ENCODE data around the gene TMEM167A. TPM values are rescaled to one million over a fixed set of nuclear protein-coding genes. Genes with fewer than 3 reads are reported as not detected.
"Not testable (repeated sequence)": the region's sequence is repeated elsewhere in the genome, so short reads cannot be mapped to it uniquely, and the experiment has no call there.

The TMEM167A gene
- polyA plus RNA-seq, 4 donors = 100 to 144 (median 138) TPM

GRCh38 chr5:83092619-83093018, 15.4 kb upstream of the TMEM167A start:
- DNase-seq (ENCODE audit: low read depth in 4 of 4, low spot score in 3 of 4) = no peak

GRCh38 chr5:83090169-83090568, 13.0 kb upstream of the TMEM167A start:
- no peak for DNase-seq (ENCODE audit: low read depth in 4 of 4, low spot score in 3 of 4)

- no peak for DNase-seq (ENCODE audit: low read depth in 4 of 4, low spot score in 3 of 4)
These were observed 7.9 kb upstream of the TMEM167A start for GRCh38 chr5:83085106-83085505.

GRCh38 chr5:83084336-83084735, 7.1 kb upstream of the TMEM167A start:
- no peak for DNase-seq (ENCODE audit: low read depth in 4 of 4, low spot score in 3 of 4)

DNA sequence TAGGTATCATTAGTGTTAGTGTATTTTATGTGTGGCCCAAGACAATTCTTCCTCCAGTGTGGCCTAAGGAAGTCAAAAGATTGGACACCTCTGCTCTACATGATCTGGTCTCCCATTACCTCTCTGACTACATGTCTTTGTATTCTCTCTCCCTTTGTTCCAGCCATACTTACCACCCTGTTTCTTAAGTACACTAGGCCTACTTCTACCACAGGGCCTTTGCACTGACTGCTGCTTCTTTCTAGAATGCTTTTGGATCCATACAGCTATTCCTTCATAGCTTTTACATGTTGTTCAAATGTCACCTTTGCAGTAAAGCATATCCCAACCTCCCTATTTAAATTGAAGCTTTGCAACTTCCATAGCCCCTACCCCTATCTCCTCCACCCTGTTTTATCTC, 5.6 kb upstream of the TMEM167A start:
- no peak for DNase-seq (ENCODE audit: low read depth in 4 of 4, low spot score in 3 of 4)

- DNase-seq (ENCODE audit: low read depth in 4 of 4, low spot score in 3 of 4) = no peak
These were observed 568 bp upstream of the TMEM167A start for GRCh38 chr5:83077662-83078261.

DNA sequence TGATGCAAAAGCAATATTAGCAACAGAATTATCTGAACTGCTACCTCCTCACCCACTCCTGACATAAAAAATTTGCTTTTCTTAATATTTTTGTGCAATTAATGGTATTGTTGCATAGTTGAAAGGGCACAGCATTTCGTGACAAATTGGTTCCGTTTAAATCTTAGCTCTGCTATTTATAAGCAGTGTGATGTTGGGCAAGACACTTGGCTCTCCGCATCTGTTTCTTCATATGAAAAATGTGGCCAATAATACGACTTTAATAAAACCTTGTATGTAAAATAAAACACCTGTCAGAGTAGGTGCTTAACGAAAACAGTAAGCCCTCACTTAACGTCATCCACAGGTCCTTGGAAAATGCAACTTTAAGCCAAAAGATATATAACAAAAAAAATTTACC, 4.2 kb downstream of the TMEM167A start:
- DNase-seq (ENCODE audit: low read depth in 4 of 4, low spot score in 3 of 4) = no peak

- DNase-seq (ENCODE audit: low read depth in 4 of 4, low spot score in 3 of 4) = no peak
These were observed 5.7 kb downstream of the TMEM167A start for GRCh38 chr5:83071286-83072051.

GRCh38 chr5:83069096-83069799, 7.9 kb downstream of the TMEM167A start:
- no peak for DNase-seq (ENCODE audit: low read depth in 4 of 4, low spot score in 3 of 4)

- not testable (repeated sequence) for DNase-seq (ENCODE audit: low read depth in 4 of 4, low spot score in 3 of 4)
These were observed 9.8 kb downstream of the TMEM167A start for GRCh38 chr5:83067377-83067776.

- DNase-seq (ENCODE audit: low read depth in 4 of 4, low spot score in 3 of 4) = no peak
These were observed 10.6 kb downstream of the TMEM167A start for GRCh38 chr5:83066548-83067110.

DNA sequence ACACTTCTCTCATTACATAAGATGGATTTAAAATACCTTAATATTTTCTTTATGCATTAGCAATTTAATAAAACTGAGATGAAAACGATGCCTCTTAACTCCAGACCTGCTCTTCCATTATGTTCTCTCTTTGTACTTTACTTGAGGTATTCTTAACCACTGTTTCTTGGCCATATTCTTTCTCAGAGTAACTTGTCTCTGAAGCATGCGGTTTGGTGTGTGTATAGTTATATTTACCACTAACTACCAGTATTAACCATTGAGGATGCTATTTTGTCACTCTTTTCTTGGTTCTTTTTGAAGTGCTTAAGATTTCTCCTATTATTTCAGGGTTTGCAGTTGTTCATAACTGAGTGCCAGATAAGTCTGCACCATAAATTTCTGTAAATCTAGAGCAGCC, 17.9 kb downstream of the TMEM167A start:
- no peak for DNase-seq (ENCODE audit: low read depth in 4 of 4, low spot score in 3 of 4)

DNA sequence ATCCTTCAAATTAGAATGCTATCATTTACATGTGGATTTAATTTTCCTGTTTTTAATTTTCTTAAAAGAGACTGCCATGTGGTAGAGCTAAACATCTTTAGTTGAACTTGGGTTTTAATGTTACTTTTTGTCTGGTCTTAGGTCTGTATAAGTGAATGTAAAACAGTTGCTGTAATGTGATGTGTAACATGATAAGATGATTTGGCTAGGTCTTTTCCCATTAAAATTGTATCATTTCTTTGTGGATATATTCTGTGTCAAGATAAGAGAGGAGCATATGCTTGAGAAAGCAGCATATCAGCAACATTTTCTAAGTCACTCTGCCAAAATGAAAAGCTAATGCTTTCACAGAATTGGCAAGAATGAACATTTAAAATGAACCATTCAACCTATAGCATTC, 18.5 kb downstream of the TMEM167A start:
- DNase-seq (ENCODE audit: low read depth in 4 of 4, low spot score in 3 of 4) = no peak

DNA sequence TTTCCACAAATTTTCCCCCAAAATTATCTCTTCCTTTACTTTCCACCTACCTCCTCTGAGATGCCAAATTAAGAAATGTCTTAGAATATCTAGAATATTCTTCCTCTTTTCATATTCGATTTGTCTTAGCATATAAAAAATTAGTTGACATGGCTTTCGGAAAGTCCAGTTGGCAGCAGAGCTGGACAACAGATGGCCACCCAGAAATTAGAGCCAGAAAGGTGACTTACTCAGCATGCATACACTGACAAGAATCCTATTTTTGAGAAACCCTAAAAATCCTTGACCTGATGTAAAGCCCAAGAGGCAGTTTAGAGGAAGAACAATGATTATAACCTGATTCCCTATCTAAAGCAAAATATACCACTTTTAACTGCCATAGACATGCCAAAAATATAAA, 22.0 kb downstream of the TMEM167A start:
- DNase-seq (ENCODE audit: low read depth in 4 of 4, low spot score in 3 of 4) = no peak

GRCh38 chr5:83050723-83051340, 26.4 kb downstream of the TMEM167A start:
- no peak for DNase-seq (ENCODE audit: low read depth in 4 of 4, low spot score in 3 of 4)

DNA sequence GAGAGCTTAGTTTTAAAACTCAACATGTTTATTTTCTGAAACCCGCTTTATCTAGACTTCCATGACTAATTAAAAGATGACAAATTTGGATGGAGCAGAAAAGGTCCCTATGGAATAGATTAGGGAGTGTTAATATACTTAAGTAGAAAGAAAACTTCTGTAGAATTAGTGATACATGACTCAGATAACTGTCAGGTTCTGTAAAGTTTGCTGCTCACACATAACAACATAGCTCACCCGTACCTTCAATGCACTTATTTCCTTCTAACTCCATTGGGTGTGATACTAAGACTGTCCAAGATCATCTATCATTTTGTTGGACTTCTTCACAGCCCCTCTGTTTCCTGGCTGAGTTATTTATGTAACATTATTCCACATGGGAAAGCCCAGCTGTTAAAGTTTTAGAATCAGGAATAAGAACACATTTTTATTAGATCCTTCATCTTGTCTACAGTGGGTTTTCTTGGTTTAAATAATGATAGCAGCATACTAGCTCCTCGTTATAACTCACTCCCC, 27.8 kb downstream of the TMEM167A start:
- peak in 1 of 4 donors; percentile 16 for DNase-seq (ENCODE audit: low read depth in 4 of 4, low spot score in 3 of 4)

GRCh38 chr5:83048811-83049210, 28.4 kb downstream of the TMEM167A start:
- DNase-seq (ENCODE audit: low read depth in 4 of 4, low spot score in 3 of 4) = no peak

DNA sequence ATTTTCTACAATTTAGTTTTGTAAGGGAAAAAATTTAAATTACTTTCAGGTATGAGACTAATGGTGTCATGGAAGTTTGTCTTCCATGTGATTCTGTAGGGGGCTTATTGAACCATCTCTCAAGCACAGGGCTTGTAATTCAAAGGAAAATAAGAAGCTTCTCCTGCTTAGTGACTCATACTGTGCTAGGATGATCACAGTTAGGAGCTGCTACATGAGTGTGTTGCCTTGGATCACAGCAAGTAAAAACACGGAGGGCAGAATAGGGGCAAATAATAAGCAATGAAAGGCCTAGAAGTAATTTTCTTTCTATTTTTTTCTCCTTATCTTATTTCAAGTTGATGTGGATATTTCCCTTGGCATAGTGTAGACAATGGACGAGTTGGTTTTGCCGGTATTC, 28.9 kb downstream of the TMEM167A start:
- no peak for DNase-seq (ENCODE audit: low read depth in 4 of 4, low spot score in 3 of 4)

GRCh38 chr5:83044926-83045325, 32.3 kb downstream of the TMEM167A start:
- DNase-seq (ENCODE audit: low read depth in 4 of 4, low spot score in 3 of 4) = no peak

GRCh38 chr5:83042507-83042906, 34.7 kb downstream of the TMEM167A start:
- DNase-seq (ENCODE audit: low read depth in 4 of 4, low spot score in 3 of 4) = no peak

- no peak for DNase-seq (ENCODE audit: low read depth in 4 of 4, low spot score in 3 of 4)
These were observed 38.3 kb downstream of the TMEM167A start for GRCh38 chr5:83038924-83039323.

All from right renal pelvis (tissue), 4 donors.